Measurements from ENCODE around the gene WAC. TPM values are rescaled to one million over a fixed set of nuclear protein-coding genes. Genes with fewer than 3 reads are reported as not detected.

WAC gene
- total and polyA plus RNA-seq, 9 of the 15 experiments (the other 6 are each of a cell fraction or from before 2014, with no cell fraction given), result 24.8 to 123 (median 78.2) TPM

- TF ChIP-seq, protein P1, sequence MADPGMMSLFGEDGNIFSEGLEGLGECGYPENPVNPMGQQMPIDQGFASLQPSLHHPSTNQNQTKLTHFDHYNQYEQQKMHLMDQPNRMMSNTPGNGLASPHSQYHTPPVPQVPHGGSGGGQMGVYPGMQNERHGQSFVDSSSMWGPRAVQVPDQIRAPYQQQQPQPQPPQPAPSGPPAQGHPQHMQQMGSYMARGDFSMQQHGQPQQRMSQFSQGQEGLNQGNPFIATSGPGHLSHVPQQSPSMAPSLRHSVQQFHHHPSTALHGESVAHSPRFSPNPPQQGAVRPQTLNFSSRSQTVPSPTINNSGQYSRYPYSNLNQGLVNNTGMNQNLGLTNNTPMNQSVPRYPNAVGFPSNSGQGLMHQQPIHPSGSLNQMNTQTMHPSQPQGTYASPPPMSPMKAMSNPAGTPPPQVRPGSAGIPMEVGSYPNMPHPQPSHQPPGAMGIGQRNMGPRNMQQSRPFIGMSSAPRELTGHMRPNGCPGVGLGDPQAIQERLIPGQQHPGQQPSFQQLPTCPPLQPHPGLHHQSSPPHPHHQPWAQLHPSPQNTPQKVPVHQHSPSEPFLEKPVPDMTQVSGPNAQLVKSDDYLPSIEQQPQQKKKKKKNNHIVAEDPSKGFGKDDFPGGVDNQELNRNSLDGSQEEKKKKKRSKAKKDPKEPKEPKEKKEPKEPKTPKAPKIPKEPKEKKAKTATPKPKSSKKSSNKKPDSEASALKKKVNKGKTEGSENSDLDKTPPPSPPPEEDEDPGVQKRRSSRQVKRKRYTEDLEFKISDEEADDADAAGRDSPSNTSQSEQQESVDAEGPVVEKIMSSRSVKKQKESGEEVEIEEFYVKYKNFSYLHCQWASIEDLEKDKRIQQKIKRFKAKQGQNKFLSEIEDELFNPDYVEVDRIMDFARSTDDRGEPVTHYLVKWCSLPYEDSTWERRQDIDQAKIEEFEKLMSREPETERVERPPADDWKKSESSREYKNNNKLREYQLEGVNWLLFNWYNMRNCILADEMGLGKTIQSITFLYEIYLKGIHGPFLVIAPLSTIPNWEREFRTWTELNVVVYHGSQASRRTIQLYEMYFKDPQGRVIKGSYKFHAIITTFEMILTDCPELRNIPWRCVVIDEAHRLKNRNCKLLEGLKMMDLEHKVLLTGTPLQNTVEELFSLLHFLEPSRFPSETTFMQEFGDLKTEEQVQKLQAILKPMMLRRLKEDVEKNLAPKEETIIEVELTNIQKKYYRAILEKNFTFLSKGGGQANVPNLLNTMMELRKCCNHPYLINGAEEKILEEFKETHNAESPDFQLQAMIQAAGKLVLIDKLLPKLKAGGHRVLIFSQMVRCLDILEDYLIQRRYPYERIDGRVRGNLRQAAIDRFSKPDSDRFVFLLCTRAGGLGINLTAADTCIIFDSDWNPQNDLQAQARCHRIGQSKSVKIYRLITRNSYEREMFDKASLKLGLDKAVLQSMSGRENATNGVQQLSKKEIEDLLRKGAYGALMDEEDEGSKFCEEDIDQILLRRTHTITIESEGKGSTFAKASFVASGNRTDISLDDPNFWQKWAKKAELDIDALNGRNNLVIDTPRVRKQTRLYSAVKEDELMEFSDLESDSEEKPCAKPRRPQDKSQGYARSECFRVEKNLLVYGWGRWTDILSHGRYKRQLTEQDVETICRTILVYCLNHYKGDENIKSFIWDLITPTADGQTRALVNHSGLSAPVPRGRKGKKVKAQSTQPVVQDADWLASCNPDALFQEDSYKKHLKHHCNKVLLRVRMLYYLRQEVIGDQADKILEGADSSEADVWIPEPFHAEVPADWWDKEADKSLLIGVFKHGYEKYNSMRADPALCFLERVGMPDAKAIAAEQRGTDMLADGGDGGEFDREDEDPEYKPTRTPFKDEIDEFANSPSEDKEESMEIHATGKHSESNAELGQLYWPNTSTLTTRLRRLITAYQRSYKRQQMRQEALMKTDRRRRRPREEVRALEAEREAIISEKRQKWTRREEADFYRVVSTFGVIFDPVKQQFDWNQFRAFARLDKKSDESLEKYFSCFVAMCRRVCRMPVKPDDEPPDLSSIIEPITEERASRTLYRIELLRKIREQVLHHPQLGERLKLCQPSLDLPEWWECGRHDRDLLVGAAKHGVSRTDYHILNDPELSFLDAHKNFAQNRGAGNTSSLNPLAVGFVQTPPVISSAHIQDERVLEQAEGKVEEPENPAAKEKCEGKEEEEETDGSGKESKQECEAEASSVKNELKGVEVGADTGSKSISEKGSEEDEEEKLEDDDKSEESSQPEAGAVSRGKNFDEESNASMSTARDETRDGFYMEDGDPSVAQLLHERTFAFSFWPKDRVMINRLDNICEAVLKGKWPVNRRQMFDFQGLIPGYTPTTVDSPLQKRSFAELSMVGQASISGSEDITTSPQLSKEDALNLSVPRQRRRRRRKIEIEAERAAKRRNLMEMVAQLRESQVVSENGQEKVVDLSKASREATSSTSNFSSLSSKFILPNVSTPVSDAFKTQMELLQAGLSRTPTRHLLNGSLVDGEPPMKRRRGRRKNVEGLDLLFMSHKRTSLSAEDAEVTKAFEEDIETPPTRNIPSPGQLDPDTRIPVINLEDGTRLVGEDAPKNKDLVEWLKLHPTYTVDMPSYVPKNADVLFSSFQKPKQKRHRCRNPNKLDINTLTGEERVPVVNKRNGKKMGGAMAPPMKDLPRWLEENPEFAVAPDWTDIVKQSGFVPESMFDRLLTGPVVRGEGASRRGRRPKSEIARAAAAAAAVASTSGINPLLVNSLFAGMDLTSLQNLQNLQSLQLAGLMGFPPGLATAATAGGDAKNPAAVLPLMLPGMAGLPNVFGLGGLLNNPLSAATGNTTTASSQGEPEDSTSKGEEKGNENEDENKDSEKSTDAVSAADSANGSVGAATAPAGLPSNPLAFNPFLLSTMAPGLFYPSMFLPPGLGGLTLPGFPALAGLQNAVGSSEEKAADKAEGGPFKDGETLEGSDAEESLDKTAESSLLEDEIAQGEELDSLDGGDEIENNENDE (IDR thresholded peaks at IDR 0.05; ENCODE audit: low read depth, low read length), result no peak
- no peak for TF ChIP-seq CBX5 (IDR thresholded peaks at IDR 0.05; ENCODE audit: borderline replicate concordance, low read depth)
- TF ChIP-seq ZNF395 (CRISPR knock-in tag; IDR thresholded peaks at IDR 0.05), result no peak
- TF ChIP-seq NR2C1 (IDR thresholded peaks at IDR 0.05), result no peak
- TF ChIP-seq NR2C1 (tag; IDR thresholded peaks at IDR 0.05), result no peak
- no peak for TF ChIP-seq RNF2 (IDR thresholded peaks at IDR 0.05)
- no peak for TF ChIP-seq ATF4 (CRISPR knock-in tag; IDR thresholded peaks at IDR 0.05)
- no peak for TF ChIP-seq ZNF639 (CRISPR knock-in tag; conservative IDR thresholded peaks at IDR 0.05 in 1 of 2, IDR thresholded peaks at IDR 0.05 in 1 of 2)
- TF ChIP-seq ETV6 (IDR thresholded peaks at IDR 0.05; ENCODE audit: borderline replicate concordance in 1 of 2, low read depth in 2 of 2, low read length in 1 of 2), result no peak
- TF ChIP-seq ETV6 (CRISPR knock-in tag; IDR thresholded peaks at IDR 0.05; ENCODE audit: borderline replicate concordance), result no peak
These were observed 36.4 kb upstream of the WAC start (continued) for GRCh38 chr10:28496481-28496961.

Measured in K562 (cell line).